ENCODE results near the gene ENTPD8.

ENTPD8 gene

GRCh38 chr9:137441289-137441934 lies at the start of gene ENTPD8:
Gene ENTPD8 (minus strand): TSS chr9:137441357. CDS start chr9:137438285, 3,072 bp downstream.
- DNase-seq (ENCODE audit: low spot score), result no peak

GRCh38 chr9:137490532-137491186 lies 49.5 kb upstream of the ENTPD8 start:
- no peak for DNase-seq (ENCODE audit: low spot score)

- DNase-seq (ENCODE audit: low spot score), result no peak
These were observed 47.7 kb upstream of the ENTPD8 start for GRCh38 chr9:137488906-137489305.

GRCh38 chr9:137488327-137488653 lies 47.1 kb upstream of the ENTPD8 start:
- no peak for DNase-seq (ENCODE audit: low spot score)

GRCh38 chr9:137487454-137488326 lies 46.5 kb upstream of the ENTPD8 start:
- DNase-seq (ENCODE audit: low spot score), result no peak

- no peak for DNase-seq (ENCODE audit: low spot score)
These were observed 45.6 kb upstream of the ENTPD8 start for GRCh38 chr9:137486545-137487453.

GRCh38 chr9:137486141-137486490 lies 45.0 kb upstream of the ENTPD8 start:
- no peak for DNase-seq (ENCODE audit: low spot score)

- DNase-seq (ENCODE audit: low spot score), result no peak
These were observed 44.4 kb upstream of the ENTPD8 start for GRCh38 chr9:137485343-137486140.

- no peak for DNase-seq (ENCODE audit: low spot score)
These were observed 43.6 kb upstream of the ENTPD8 start for GRCh38 chr9:137484551-137485315.

- no peak for DNase-seq (ENCODE audit: low spot score)
These were observed 41.1 kb upstream of the ENTPD8 start for GRCh38 chr9:137482094-137482781.

- DNase-seq (ENCODE audit: low spot score), result no peak
These were observed 39.8 kb upstream of the ENTPD8 start for GRCh38 chr9:137480686-137481683.

GRCh38 chr9:137479892-137480685 lies 38.9 kb upstream of the ENTPD8 start:
- DNase-seq (ENCODE audit: low spot score), result no peak

- DNase-seq (ENCODE audit: low spot score), result no peak
These were observed 38.1 kb upstream of the ENTPD8 start for GRCh38 chr9:137478962-137479861.

- DNase-seq (ENCODE audit: low spot score), result no peak
These were observed 37.4 kb upstream of the ENTPD8 start for GRCh38 chr9:137478613-137478961.

- DNase-seq (ENCODE audit: low spot score), result no peak
These were observed 36.8 kb upstream of the ENTPD8 start for GRCh38 chr9:137477778-137478612.

- no peak for DNase-seq (ENCODE audit: low spot score)
These were observed 35.7 kb upstream of the ENTPD8 start for GRCh38 chr9:137476856-137477255.

Data from CD4-positive, alpha-beta T cell treated with Interleukin-6 at 100 ng/mL for 8 hours (primary cell).